ENCODE measurements around the gene SPDL1.

GRCh38 chr5:169649486-169649885 is 65.9 kb downstream of the SPDL1 start:
- TF ChIP-seq POLR2AphosphoS5 (IDR thresholded peaks at IDR 0.05; ENCODE audit: borderline replicate concordance, low read depth, low read length) (no peak), EZH2 (IDR thresholded peaks at IDR 0.05) (no peak)

Data from SK-N-MC (cell line).